ENCODE data around the gene BMPR1A.
"Not testable (repeated sequence)": the region's sequence is repeated elsewhere in the genome, so short reads cannot be mapped to it uniquely, and the experiment has no call there.

The BMPR1A gene

DNA sequence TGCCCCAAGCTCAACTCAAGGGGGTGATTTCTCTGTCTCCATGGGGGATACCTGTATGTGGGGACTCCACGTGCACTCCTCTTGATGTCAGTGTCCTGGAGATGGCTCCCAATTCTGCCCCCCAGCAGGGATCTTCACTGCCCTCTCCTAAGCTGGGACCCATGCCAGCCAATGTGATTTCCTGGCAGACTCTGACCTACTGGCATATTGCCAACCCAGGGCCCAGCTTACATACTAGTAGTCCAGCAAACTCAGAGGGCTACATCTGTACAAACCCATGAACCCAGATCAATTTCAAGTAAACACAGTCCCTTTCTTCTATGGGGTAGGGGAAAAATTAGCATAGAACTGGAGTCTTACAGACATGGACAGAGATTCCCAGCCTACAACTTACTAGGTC lies 26.2 kb upstream of the BMPR1A start:
- DNase-seq (ENCODE audit: low read depth in 2 of 2) = no peak

GRCh38 chr10:86732771-86733170 lies 23.6 kb upstream of the BMPR1A start:
- DNase-seq (ENCODE audit: low read depth in 2 of 2) = no peak

DNA sequence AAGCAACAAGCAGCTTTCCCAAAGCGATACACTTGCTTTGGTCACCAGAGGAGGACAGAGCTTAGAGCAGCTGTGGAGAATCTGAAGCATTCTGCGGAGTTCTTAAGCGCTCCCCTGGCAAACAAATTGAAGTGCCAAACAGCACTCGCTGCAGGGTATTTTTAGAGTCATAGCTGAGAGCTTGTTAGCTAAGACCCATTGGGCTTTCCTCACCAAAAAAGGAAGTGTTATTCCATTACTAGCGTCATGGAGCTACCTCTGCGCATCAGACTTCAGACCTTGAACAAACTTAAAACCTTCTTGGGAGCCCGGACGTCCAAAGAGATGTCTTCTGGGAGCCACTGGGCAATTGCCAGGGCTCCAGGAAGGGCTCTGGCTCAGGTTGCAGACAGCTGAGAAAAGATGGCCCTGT lies 23.2 kb upstream of the BMPR1A start:
- DNase-seq (ENCODE audit: low read depth in 2 of 2) = no peak

DNA sequence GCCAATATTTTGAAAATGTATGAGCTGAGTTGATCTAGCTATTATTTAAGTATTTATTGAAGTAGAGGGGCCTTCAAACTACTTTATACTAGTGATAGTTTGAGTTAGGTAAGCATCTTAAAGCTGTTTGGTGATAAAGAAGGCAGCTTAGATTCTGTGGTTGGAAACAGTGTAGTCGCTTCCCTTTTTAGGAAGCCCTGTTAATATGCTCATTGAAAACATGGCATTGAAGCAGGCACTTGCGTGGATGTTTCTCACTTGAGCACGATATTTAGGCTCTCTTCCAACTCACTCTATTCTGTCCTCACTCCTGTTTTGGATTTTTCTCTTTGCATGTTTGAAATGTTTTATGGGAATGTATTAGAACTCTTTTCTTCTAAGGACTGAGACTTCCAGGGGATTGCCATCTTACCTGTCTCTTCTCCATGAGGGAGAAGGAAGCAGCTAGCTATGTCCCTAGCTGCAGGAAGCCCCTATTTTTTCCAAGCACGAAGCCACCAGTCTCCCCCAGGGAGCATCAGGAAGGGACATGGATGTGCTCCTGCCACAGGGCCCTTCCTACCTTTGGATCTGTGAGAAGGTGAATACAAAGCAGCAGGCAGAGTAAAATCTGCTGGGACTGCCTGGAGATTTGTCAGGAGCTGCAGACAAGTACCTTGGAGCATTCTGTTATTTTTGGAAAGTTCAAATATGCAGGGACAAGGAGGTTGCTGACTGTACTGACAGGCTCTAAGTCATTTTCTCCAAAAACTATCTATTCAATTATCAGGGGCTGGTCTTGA lies 22.0 kb upstream of the BMPR1A start:
- DNase-seq (ENCODE audit: low read depth in 2 of 2) = no peak

DNA sequence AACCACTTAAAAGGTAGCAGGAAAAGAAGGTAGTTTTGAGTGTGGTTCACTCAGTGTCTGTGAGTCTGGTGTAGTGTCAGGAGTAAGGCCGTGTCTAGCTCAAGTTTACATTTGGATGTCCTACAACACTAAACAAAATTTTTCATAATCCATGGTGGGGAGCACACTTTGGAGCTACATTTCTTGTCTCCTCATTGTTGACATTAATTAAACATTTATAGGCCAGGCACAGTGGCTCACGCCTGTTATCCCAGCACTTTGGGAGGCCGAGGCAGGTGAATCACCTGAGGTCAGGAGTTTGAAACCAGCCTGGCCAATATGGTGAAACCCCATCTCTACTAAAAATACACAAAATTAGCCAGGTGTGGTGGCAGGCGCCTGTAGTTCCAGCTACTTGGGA lies 21.1 kb upstream of the BMPR1A start:
- not testable (repeated sequence) for DNase-seq (ENCODE audit: low read depth in 2 of 2)

DNA sequence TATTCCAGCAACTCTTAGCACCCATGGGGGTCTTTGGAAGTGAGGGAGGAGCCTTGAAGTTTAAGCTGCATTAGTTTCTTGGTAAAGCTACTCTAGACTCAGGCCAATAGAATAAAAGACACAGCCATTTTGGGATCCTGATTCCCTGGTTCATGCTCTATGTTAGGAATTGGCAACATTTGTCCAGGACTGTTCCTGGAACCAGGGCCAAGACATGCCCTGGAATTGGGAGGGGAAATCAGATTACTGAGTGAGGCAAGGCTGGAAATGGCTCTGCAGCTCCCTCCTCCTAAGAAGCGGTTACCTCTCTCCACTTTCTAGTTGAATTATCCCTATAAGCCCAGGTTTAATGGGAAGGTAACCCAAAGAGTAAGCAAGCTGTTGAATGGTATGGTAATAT lies 14.2 kb upstream of the BMPR1A start:
- no peak for DNase-seq (ENCODE audit: low read depth in 2 of 2)

GRCh38 chr10:86744067-86744725 lies 12.2 kb upstream of the BMPR1A start:
- no peak for DNase-seq (ENCODE audit: low read depth in 2 of 2)

DNA sequence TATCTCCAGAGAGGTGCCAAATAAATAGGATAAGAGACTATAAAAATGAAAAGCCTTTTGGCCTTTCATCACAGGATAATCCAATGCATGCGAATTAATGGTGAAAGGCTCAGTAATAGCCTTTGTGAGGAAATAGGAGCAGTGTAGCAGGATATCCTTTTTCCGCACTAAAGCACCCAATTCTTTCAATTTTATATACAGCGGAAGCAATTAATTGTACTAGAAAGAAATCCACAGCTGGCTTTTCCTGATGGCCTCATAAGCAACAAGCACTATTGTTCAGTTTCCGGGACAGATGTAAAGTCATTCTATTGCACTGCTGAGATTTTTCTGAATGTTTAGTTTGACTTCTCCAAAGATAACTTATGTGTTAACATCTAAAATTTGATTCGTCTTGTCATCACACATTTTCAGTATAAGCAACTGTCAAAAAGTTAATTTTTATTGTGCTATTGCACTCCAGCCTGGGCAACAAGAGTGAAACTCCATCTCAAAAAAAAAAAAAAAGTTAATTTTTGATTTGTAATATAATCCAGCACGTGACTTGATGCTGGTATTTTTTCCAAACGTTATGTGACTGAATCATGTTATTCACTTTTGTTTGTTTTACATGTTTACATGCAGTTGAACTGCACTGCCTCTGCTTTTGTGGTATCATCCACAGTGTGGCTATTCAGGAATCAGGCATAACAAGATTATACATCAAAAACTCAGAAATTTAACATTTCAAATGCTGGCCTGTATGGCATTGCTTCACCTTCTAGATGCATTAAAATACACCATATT lies 8.4 kb upstream of the BMPR1A start:
- DNase-seq (ENCODE audit: low read depth in 2 of 2) = no peak

GRCh38 chr10:86749854-86750253 lies 6.6 kb upstream of the BMPR1A start:
- DNase-seq (ENCODE audit: low read depth in 2 of 2) = no peak

- no peak for DNase-seq (ENCODE audit: low read depth in 2 of 2)
Observed at GRCh38 chr10:86751477-86751876, 4.9 kb upstream of the BMPR1A start.

- DNase-seq (ENCODE audit: low read depth in 2 of 2) = no peak
Observed at GRCh38 chr10:86752311-86752710, 4.1 kb upstream of the BMPR1A start.

- no peak for DNase-seq (ENCODE audit: low read depth in 2 of 2)
Observed at GRCh38 chr10:86753051-86753450, 3.4 kb upstream of the BMPR1A start.

DNA sequence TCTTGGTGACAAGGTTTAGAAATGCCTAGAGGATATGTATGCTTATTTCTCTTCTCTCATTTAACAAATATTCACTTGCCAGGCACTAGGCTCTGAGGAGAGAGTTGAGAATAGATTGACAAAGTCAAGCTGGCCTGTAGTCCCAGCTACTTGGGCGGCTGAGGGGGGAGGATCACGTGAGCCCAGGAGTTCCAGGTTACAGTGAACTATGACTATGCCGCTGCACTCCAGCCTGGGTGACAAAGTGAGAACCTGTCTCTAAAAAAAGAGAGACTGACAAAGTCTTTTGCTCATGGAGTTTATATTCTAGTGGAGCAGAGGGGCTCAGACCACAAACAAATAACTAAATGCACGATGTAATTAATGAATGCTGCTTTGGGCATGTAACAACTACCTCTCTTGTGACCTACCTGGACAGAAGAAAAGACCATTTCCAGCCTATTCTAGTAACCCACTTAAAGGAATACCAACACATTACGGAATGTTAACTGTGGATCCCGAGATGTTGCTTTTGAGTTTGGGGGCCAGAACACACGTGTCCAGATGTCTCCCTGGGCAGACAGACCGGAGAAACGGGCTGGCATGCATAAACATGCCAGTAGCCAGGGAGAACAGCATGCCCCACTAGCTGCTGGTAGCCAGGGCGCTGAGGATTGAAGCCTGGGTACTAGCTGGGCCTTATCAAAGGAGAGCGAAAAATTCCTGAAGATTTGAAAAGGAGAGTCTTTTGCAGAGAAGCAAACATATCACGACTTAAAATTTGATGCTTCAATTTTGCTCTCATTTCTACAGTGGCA lies 2.6 kb upstream of the BMPR1A start:
- DNase-seq (ENCODE audit: low read depth in 2 of 2) = no peak

DNA sequence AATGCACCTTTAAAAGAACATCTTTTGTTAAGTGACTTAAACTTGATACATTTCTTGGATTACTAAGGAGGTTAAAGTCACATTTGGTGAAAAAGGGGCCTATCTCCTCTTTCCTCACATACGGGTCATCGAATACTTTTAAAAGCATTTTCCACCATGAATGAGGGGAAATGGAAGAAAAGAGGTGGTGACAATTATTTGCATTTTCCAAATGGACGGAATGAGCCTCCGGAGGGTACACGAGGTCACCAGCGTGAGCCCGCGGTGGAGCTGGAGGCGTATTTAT lies 1.0 kb upstream of the BMPR1A start:
- DNase-seq (ENCODE audit: low read depth in 2 of 2) = no peak

DNA sequence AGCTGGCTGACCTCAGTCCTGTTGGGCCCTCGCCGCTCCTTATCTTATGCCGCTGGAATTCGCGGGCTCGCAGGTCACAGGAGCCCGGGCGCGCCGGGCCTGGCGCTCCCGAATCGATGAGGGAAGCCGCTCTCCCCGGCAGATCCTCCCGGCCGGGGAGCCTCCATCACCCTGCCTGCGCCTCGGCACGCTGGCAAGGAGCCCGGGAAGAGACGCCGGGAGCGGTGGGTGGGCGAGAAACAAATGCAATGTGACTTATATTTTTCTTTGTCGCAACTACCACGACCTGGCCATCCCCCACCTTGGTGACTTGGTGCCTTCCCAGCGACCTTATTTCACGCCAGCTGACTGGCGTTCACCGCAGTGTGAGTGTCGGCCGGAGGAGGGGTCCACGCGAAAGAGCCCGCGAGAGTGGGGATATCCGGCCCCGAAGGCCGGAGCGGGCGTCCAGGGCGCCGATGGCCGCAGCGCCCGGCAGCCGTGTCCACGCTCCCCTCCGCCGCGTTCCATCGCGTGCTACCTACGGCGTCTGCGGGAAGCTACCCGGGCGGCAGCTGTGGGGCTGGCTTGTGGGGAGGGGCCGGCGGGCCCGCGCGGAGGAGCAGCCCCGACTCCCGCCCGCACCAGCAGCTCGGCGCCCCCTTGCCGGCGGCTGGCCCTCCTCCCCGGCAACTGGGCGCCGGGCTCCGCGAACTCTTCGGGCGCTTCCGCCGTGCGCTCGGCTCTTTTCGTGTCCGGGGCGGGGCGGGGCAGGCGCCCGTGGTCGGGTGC lies 494 bp upstream of the BMPR1A start:
- DNase-seq (ENCODE audit: low read depth in 2 of 2) = peak; percentile 77 to 83

DNA sequence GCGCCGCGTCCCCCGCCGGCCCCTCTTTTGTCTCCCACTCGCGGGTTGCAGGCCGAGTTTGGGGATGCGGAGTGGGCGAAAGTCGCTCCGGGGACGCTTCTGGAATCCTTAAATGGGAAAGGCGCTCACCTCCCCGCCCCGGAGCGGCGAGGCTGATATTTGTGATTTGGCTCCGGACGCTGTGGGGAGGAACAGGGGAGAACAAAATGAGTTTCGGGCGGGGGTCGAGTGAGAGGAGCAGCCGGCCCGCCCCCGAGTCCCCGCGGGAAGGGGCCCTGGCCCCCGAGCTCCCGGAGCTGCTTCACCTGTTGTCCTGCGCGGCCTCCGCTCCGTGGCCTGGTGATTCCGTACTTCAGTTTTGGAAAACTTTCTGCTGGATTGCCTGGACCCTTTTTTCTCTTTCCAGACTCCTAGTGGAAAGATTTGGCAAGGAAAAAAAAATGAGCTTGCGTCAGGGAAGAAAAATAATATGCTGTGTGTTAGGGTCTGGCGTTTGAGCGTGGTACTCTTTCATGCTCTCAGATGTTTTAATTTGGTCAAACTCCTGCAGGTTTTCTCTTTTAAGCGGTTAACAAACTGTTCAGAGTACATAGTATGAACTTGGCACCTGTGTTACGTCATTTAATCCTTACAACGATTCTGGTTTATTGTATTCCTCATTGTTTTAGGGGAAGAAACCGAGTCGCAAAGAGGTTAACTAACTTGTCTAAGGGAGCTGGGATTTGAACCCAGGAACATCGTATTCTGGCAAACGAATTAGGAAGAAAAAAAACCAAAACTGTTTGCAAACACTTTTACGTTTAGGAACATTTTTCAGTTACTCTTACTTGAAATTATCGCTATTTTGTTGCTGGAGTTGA lies 924 bp downstream of the BMPR1A start:
- no peak for DNase-seq (ENCODE audit: low read depth in 2 of 2)

- no peak for DNase-seq (ENCODE audit: low read depth in 2 of 2)
Observed at GRCh38 chr10:86758189-86759072, 2.0 kb downstream of the BMPR1A start.

DNA sequence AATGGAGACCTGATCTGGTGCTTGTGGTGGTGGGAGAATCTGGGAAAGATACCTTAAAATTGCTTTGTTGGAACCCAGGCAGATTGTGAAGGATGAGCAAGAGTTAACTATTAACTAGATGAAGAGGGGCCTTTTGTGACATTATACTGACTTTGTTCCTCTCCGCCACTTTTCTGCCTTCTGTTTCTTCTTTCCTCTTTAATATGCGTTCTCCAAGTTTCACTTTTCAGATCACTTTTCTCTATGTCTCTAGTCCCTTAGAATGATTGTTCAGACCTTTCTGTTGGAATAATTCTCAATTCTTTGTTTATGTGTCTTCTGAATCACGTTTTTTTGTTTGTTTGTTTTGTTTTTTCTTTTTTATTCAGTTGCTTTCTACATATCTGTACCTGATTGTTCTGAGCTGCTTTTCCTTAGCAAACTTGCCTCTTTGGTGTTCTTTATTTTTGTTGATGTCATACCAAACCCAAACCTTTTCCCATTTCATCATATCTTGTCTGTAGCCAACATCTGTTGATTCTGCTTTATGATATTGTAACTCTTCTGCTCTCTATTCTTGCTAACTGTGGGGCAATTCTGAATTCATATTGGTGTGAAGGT lies 2.8 kb downstream of the BMPR1A start:
- DNase-seq (ENCODE audit: low read depth in 2 of 2) = no peak

DNA sequence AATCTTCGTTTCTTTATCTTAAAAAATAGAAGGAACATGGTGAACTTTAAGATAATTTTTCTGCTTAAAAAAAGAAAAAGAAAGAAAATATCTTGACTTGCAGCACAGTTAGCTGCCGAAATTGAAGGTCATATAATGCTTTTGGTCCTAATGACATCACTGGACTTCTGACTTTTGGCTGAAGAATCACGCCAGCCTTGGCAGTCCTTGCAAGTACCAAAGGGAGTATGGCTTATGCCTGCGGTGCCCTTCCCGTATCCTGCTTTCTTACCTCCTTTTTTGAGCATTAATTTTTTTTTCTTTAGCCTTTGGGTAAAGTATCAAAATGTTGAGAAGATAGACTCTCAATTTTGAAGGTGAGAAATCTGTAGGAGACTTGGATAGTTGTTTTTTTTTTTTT lies 7.0 kb downstream of the BMPR1A start:
- DNase-seq (ENCODE audit: low read depth in 2 of 2) = no peak
